HG02840 (cell line): Measurements from ENCODE around the gene GINM1.

Experiments used
- ATAC-seq: cut with Tn5 transposase; IDR thresholded peaks from one replicate; pipeline ENCODE4 v1.9.1; 2021; ENCODE audit warnings: mild to moderate bottlenecking, moderate library complexity, moderate number of reproducible peaks; ENCODE audit not compliant: unreplicated experiment, low FRiP score

GINM1 gene

GRCh38 chr6:149586149-149586548 is 20.0 kb downstream of the GINM1 start:
- no peak for ATAC-seq

DNA sequence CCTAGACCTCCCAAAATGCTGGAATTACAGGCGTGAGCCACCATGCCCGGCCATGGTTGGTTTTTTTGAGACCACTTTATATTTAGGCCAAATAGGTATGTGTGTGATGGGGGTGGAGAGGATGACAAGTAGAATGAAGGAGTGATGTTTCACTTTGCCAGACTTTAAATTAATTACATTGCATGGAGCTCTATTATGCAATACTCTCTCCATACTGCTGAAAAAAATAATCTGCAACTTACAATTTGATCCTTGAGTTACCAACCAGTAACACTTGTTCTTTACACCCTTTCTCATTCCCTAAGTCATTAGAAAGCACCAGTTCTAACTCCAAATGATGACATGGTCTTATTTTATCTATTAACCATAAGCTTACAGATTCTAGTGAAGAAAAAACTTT is 26.8 kb downstream of the GINM1 start:
- ATAC-seq, result no peak

- ATAC-seq, result no peak
Observed at GRCh38 chr6:149593408-149593807, 27.2 kb downstream of the GINM1 start.

DNA sequence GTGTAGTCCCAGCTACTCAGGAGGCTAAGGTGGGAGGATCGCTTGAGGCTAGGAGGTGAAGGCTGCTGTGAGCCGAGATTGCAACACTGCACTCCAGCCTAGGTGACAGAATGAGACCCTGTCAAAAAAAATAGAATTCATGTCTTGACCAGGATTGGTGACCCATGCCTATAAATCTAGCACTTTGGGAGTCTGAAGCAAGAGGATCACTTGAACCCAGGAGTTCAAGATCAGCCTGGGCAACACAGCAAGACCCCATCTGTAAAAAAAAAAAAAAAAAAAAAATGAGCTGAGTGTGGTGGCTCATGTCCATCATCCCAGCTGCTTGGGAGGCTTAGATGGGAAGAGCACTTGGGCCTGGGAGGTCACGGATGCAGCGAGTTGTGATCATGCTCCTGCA is 34.3 kb downstream of the GINM1 start:
- ATAC-seq, result no peak

DNA sequence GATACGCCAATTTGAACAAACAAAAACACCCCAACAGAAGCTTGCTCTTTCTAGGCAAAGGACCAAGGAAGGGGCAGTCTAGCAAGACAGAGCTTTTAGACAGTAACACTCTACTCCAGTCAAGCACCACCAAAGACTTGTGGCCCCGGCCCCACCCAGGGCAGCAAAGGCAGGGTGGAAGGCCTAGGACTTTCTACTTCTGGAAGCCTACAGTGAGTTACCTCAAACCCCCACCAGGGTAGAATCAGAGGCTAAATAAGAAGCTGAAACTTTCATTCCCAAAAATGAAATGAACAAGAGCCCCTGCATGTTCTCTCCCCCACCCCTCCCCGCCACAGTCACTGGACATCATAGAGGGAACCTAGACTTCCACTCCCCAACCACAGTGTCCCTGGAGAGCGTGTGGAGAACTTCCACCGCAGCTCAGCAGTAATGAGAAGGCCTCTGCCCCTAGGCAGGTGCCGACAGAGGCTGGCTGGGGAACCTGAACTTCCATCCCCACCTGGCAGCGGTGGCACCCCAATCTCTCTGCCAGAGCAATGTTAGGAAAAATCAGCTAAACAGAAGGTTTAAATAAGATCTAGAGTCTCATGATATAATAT is 42.3 kb downstream of the GINM1 start:
- ATAC-seq, result no peak

GRCh38 chr6:149614337-149614736 is 48.2 kb downstream of the GINM1 start:
- no peak for ATAC-seq

DNA sequence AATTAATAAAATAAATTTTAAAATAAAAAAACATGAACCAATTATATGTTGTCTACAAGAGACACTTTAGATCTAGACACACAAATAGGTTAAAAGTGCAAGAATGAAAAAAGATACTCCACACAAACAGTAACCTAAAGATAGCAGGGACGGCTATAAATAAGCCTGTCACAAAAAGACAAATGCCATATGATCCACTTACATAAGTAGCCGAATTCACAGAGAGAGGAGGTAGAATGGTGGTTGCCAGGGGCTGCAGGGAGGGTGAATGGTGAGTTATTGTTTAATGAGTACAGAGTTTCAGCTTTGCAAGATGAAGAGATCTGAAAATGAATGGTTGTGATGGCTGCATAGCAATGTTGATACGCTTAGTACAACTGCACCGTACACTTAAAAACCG is 49.6 kb downstream of the GINM1 start:
- ATAC-seq, result no peak

DNA sequence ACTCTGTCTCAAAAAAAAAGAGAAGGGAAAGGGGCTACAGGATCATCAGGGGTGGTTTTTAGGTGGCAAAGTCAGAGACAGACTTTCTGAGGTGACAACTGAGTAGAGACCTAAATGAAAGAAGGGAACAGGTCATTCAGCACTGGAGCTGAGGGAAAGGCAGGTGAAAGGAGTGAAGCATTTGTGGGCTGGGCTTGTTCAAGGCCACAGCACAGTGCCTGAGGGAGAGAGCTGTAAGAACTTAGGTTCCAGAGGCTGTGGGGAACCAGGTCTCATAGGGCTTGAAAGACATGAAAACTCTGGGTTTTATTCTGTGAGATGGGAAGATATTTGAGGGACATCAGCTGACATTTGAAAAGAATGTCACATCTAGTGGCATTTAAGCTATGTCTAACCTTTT is 61.5 kb downstream of the GINM1 start:
- no peak for ATAC-seq

DNA sequence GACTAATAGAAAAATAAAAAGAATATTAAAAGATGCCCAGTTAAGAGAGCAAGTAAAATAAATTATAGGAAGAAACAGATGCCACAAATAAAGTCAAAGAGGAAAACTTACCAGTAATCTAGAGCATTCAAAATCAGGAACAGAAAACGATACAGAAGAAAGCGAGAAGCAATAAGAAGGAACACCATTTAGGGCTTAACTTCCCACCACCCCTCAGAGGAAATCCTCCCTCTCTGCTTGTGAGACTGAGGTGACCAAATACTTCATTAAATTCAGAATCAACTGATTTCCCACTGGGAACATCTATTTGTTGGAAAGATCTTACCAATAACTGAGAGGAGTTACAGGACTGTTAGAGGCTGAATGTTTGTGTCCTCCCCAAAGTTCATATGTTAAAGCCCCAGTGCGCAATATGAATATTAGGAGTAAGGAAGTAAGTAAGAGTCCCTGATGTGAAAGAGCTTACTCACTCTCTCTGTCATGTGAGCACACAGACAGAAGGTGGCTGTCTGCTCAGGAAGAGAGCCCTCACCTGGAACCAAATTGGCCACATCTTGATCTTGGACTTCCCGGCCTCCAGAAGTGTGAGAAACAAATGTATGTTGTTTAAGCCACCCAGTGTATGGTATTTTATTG is 62.8 kb downstream of the GINM1 start:
- peak; percentile 64 for ATAC-seq

DNA sequence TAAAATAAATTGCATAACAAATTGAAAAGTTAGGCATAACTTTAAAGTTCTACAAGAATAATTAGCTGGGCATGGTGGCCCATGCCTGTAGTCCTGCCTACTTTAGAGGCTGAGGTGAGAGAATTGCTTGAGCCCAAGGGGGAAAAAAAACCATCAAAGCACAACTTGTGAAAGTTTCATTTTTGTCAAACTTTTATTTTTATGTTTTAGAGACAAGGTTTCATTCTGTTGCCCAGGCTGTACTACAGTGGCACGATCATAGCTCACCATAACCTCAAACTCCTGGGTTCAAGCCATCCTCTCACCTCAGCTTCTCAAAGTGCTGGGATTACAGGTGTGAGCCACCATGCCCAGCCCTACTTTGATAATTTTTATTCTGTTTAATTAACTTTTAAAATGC is 68.1 kb downstream of the GINM1 start:
- no peak for ATAC-seq

- ATAC-seq, result no peak
Observed at GRCh38 chr6:149636124-149636523, 69.9 kb downstream of the GINM1 start.
